ENCODE results near the gene ARHGAP30.

DNA sequence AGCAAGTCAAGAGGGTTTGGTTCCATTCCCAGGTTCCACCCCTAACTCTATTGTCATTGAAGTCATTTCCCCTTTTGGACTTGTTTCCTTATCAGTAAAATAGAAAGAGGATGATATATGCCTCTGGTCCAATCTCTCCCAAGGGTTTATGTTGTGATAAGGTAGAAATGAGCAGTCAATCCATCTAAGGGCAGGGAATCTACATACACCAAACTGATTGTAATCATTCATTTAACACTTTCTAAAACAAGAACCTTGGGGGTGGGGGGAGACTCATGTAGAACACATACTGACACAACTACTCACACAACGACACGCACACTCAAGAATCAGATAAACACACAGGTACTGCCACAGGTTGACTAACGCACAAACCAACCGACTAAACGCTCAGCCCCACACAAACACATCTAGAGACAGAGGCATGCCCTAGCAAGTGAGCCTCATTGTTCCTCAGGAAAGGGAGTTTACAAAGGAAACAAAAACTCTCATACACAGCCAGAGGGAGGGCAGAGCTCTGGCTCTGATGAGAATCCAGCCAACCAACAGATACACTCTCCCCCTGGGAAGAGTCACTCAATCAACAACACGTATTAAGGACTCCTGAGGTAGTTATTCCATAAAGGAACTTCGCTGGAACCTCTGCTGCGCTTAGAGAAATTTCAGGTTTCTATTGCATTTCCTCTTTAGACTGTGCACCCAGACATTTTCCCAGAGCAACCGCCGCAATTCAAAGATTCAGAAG lies 49.8 kb downstream of the ARHGAP30 start:
- TF ChIP-seq, protein P1, sequence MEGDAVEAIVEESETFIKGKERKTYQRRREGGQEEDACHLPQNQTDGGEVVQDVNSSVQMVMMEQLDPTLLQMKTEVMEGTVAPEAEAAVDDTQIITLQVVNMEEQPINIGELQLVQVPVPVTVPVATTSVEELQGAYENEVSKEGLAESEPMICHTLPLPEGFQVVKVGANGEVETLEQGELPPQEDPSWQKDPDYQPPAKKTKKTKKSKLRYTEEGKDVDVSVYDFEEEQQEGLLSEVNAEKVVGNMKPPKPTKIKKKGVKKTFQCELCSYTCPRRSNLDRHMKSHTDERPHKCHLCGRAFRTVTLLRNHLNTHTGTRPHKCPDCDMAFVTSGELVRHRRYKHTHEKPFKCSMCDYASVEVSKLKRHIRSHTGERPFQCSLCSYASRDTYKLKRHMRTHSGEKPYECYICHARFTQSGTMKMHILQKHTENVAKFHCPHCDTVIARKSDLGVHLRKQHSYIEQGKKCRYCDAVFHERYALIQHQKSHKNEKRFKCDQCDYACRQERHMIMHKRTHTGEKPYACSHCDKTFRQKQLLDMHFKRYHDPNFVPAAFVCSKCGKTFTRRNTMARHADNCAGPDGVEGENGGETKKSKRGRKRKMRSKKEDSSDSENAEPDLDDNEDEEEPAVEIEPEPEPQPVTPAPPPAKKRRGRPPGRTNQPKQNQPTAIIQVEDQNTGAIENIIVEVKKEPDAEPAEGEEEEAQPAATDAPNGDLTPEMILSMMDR (IDR thresholded peaks at IDR 0.05 in 2 of 3, conservative IDR thresholded peaks at IDR 0.05 in 1 of 3; ENCODE audit: borderline replicate concordance in 1 of 3, insufficient read depth in 1 of 3, low read depth in 2 of 3, low read length in 2 of 3) = no peak
- TF ChIP-seq EZH2 (IDR thresholded peaks at IDR 0.05) = no peak
- TF ChIP-seq, protein P2, sequence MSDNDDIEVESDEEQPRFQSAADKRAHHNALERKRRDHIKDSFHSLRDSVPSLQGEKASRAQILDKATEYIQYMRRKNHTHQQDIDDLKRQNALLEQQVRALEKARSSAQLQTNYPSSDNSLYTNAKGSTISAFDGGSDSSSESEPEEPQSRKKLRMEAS (IDR thresholded peaks at IDR 0.05) = no peak
- no peak for TF ChIP-seq POLR2A (IDR thresholded peaks at IDR 0.05; ENCODE audit: borderline replicate concordance, extremely low read depth, insufficient read depth, insufficient read length)
- TF ChIP-seq, protein P3, sequence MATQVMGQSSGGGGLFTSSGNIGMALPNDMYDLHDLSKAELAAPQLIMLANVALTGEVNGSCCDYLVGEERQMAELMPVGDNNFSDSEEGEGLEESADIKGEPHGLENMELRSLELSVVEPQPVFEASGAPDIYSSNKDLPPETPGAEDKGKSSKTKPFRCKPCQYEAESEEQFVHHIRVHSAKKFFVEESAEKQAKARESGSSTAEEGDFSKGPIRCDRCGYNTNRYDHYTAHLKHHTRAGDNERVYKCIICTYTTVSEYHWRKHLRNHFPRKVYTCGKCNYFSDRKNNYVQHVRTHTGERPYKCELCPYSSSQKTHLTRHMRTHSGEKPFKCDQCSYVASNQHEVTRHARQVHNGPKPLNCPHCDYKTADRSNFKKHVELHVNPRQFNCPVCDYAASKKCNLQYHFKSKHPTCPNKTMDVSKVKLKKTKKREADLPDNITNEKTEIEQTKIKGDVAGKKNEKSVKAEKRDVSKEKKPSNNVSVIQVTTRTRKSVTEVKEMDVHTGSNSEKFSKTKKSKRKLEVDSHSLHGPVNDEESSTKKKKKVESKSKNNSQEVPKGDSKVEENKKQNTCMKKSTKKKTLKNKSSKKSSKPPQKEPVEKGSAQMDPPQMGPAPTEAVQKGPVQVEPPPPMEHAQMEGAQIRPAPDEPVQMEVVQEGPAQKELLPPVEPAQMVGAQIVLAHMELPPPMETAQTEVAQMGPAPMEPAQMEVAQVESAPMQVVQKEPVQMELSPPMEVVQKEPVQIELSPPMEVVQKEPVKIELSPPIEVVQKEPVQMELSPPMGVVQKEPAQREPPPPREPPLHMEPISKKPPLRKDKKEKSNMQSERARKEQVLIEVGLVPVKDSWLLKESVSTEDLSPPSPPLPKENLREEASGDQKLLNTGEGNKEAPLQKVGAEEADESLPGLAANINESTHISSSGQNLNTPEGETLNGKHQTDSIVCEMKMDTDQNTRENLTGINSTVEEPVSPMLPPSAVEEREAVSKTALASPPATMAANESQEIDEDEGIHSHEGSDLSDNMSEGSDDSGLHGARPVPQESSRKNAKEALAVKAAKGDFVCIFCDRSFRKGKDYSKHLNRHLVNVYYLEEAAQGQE (IDR thresholded peaks at IDR 0.05; ENCODE audit: low read depth) = no peak
- TF ChIP-seq RAD21 (IDR thresholded peaks at IDR 0.05; ENCODE audit: low read depth) = no peak
- TF ChIP-seq EZH2phosphoT487 (IDR thresholded peaks at IDR 0.05; ENCODE audit: borderline replicate concordance) = no peak
- TF ChIP-seq POLR2AphosphoS5 (IDR thresholded peaks at IDR 0.05; ENCODE audit: low read depth, low read length) = peak; percentile 26; the same call in 1 of the 2 replicates
- TF ChIP-seq, protein P4, sequence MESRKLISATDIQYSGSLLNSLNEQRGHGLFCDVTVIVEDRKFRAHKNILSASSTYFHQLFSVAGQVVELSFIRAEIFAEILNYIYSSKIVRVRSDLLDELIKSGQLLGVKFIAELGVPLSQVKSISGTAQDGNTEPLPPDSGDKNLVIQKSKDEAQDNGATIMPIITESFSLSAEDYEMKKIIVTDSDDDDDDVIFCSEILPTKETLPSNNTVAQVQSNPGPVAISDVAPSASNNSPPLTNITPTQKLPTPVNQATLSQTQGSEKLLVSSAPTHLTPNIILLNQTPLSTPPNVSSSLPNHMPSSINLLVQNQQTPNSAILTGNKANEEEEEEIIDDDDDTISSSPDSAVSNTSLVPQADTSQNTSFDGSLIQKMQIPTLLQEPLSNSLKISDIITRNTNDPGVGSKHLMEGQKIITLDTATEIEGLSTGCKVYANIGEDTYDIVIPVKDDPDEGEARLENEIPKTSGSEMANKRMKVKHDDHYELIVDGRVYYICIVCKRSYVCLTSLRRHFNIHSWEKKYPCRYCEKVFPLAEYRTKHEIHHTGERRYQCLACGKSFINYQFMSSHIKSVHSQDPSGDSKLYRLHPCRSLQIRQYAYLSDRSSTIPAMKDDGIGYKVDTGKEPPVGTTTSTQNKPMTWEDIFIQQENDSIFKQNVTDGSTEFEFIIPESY (IDR thresholded peaks at IDR 0.05; ENCODE audit: extremely low read depth, insufficient replicate concordance, low read length) = no peak
- no peak for TF ChIP-seq TCF7L2 (IDR thresholded peaks at IDR 0.05; ENCODE audit: borderline replicate concordance, extremely low read depth, insufficient read depth, insufficient read length)
- no peak for TF ChIP-seq YY1 (IDR thresholded peaks at IDR 0.05; ENCODE audit: extremely low read depth, insufficient replicate concordance, low read depth, low read length)
- TF ChIP-seq EGR1 (IDR thresholded peaks at IDR 0.05; ENCODE audit: low read depth) = no peak
